ENCODE measurements around the gene CATSPER3.
A peak's percentile ranks its signal among the peaks of the same experiment; 100 is the strongest.

CATSPER3 gene

DNA sequence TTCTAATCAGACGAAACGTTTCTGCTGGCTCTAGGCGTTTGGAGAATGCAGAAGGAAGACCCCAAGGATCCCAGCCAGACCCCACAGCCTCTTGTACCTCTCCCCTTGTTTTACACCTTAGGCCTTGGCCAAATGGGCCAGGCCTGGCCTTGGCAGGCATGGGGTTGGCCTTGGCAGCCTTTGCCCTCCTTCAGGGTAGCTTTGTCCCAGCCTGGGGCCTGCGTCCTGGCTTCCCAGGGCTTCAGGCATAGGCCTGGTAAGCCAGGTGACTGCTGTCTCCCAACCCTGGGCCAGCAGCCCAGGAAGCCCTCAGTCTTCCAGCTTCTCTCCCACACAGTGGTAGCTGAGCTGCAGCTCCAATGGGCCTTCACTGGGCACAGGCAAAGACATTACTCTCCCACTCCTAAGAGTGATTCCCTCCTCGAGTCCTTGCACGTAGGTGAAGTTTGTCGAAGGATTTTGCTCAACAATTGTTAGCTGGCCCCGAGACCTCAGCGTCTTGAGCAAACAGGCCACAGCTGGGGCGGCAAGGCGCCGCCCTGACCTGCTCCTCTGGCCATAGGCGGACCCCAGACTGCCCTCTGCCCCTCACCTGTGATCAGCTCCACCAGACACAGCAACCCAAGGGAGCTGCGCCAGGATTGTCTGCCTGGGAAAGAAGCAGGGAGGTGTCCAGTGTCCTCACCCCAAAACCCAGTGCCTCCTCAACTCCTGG lies 67.4 kb downstream of the CATSPER3 start:
- peak overlapping the region; percentile 47 for H3K4me3 Mint-ChIP-seq
- H3K27ac Mint-ChIP-seq = peak overlapping the region; percentile 70
- peaks cover 26% of the 10 kb centered on the region for H3K4me1 Mint-ChIP-seq (ENCODE audit: low read depth)
- peaks cover 80% of the 10 kb centered on the region for H3K27me3 Mint-ChIP-seq (ENCODE audit: low read depth)
- peaks cover 8% of the 10 kb centered on the region for H3K36me3 Mint-ChIP-seq (ENCODE audit: low read depth)
- no peaks in the 10 kb centered on the region for H3K9me3 Mint-ChIP-seq

DNA sequence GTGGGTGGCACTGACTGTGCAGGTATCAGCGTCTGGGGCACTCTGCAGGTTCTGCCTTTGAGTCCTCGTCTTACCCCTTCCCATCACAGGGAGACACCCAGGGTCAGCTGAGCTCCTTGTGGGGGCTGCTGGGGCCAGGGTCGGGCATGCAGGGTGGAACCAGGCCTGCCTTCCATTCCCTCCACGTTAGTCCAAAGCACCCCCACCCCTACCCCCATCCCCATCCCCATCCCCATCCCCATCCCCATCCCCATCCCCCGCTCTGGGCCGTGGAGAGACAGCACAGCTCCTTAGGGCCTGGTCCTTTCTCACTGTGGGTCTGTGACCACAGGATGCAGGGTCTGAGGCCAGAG lies 67.9 kb downstream of the CATSPER3 start:
- Mint-ChIP-seq H3K27me3 (ENCODE audit: low read depth) (peaks cover 80% of the 10 kb centered on the region), H3K36me3 (ENCODE audit: low read depth) (peaks cover 8% of the 10 kb centered on the region), H3K4me1 (ENCODE audit: low read depth) (peaks cover 22% of the 10 kb centered on the region), H3K27ac (no peak overlapping the region), H3K4me3 (no peak overlapping the region), H3K9me3 (no peaks in the 10 kb centered on the region)

DNA sequence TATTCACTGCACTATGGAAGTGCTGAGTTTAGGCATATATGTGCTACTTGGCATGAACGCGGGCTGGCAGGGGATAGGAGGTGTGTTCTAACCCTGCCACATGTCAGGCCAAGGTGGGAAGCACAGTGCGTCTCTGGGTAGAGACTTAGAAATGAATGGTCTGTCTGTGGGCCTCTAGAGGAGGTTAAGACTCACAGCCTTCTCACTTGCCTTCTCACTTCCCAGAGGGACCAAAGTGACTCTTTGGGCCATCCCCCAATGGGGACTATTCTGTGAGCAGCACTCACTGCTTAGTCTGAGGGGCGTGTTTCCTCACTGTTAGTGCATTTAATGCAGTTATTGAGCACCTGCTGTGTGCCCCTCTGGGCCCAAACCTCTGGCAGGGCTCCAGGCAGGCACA lies 68.7 kb downstream of the CATSPER3 start:
- H3K27me3 Mint-ChIP-seq (ENCODE audit: low read depth) = peaks cover 80% of the 10 kb centered on the region
- no peak overlapping the region for H3K27ac Mint-ChIP-seq
- peaks cover 18% of the 10 kb centered on the region for H3K4me1 Mint-ChIP-seq (ENCODE audit: low read depth)
- no peak overlapping the region for H3K4me3 Mint-ChIP-seq
- peaks cover 8% of the 10 kb centered on the region for H3K36me3 Mint-ChIP-seq (ENCODE audit: low read depth)
- H3K9me3 Mint-ChIP-seq = no peaks in the 10 kb centered on the region

DNA sequence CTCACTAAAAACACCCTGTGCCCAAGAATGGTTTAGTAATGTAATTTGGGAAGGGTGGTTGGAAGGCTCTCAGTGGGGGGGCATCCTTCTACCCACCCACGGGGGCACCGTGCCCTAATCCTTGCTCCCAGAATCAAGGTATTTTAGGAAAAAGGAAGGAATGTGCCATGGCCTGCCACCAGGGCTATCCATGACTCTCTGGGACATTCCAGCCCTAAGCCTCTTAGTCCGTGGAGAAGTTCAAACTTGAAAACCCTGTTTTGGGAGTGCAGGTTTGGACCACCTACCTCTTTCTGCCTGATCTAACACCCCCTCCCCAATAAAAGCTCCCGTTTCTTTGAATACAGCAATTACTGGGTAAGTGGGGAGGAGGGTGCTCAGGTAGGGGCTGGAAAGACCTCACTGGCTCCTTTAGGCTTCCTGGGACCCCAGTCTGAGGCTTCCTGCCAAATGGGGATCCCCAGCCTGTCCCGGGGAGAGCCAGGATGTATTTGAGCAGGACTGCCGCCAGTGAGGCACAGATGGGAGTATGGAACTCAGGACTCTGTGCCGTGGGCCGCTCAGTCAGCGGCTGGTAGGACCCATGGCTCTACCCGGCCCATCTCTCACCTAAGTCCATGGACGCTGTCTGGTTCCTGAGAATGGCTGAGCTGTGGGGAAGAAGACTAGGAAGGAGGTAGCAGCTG lies 70.0 kb downstream of the CATSPER3 start:
- Mint-ChIP-seq H3K4me1 (ENCODE audit: low read depth) (peaks cover 10% of the 10 kb centered on the region), H3K9me3 (no peaks in the 10 kb centered on the region), H3K36me3 (ENCODE audit: low read depth) (peaks cover 2% of the 10 kb centered on the region), H3K4me3 (no peak overlapping the region), H3K27ac (no peak overlapping the region), H3K27me3 (ENCODE audit: low read depth) (peaks cover 81% of the 10 kb centered on the region)

DNA sequence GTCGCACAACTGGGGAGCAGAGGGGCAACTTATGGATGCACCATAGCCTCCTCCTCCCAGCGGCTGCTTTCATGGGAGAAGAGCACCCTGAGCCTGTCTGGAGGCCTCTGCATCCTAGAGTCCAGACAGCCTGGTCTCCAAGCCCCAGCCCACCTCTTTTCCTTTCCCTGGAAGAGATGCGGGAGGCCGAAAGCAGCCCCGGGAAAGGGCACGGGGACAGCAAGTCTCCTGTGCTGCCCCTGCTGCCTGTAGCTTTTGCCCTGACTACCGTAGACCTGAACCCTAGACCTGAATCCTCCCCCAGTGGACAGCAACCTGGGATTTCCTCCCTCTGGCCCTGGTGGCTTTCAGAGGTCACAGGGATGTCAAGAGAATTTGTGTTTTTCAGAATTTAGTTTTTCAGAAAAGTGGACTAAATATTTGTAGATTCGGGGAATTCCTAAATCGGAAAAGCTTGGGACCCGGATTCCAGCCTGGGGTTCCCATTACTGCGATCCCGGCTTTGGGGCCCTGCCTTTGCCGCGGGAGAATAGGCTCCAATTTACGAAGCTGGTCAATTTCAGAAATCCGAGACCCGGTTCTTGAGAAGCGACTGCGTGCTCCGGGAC lies 70.6 kb downstream of the CATSPER3 start:
- H3K4me1 Mint-ChIP-seq (ENCODE audit: low read depth) = peaks cover 8% of the 10 kb centered on the region
- H3K27ac Mint-ChIP-seq = no peak overlapping the region
- peaks cover 82% of the 10 kb centered on the region for H3K27me3 Mint-ChIP-seq (ENCODE audit: low read depth)
- H3K36me3 Mint-ChIP-seq (ENCODE audit: low read depth) = peaks cover under 1% of the 10 kb centered on the region
- H3K9me3 Mint-ChIP-seq = no peaks in the 10 kb centered on the region
- H3K4me3 Mint-ChIP-seq = no peak overlapping the region

DNA sequence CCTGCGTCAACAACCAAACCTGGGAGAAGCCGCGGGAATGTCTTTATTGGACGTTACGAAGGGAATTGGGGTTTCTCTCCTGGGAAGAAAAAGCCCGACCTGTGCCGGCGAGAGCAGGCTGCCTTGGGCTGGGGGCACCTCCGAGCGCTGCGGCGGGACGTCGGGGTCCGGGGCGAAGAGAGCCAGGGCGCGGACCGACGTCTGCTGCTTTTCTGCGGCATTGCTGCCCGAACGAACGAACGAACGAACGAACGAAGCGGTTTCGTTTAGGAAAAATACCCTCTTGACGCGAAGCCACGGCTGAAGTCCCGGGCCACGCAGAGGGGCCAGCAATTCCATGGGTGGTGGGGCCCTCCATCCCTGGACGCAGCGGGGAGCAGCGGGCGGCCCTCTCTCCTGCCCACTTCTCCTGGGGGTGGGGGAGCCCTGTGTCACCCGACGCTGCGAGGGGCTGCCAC lies 71.1 kb downstream of the CATSPER3 start:
- no peaks in the 10 kb centered on the region for H3K9me3 Mint-ChIP-seq
- no peaks in the 10 kb centered on the region for H3K36me3 Mint-ChIP-seq (ENCODE audit: low read depth)
- no peak overlapping the region for H3K27ac Mint-ChIP-seq
- H3K4me3 Mint-ChIP-seq = no peak overlapping the region
- peaks cover 7% of the 10 kb centered on the region for H3K4me1 Mint-ChIP-seq (ENCODE audit: low read depth)
- H3K27me3 Mint-ChIP-seq (ENCODE audit: low read depth) = peaks cover 85% of the 10 kb centered on the region

DNA sequence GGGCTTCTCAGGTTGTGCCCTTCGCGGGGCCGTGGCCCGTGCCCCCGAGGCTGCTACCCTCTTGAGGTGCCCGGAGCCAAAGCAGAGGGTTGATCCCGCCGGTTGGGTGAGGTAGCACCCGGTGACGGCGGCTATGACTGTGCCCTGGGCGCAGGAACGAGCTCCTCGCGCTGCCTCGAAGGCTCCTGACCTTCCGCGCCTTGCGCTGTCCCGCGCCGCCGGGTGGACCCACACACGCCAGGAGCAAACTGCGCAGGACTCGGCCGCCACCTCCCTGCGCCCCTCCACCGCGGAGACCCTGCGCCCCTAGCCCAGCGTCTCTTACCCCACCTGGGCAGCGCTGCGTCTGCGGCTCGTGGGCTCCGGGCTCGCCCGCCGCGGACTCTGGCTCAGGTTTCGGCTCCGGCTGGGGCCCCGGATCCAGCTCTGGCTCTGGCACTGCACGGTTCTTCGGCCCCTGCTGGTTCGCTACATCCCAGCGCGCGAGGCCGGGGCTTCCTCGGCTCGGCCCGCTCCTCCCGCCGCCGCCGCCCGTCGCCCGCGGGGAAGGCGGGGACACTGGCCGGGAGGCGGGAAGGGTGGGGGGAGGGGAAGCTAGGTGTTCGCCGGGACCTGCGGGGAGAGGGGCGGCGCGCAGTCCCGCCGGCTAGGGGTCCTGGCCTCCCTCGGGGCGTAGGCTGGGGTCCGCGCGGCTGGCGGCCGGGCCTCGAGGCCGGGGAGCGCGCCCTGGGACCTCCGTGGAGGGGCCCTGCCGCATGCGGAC lies 71.7 kb downstream of the CATSPER3 start:
- Mint-ChIP-seq H3K4me3 (no peak overlapping the region), H3K27me3 (ENCODE audit: low read depth) (peaks cover 89% of the 10 kb centered on the region), H3K27ac (no peak overlapping the region), H3K9me3 (no peaks in the 10 kb centered on the region), H3K4me1 (ENCODE audit: low read depth) (peaks cover 5% of the 10 kb centered on the region), H3K36me3 (ENCODE audit: low read depth) (no peaks in the 10 kb centered on the region)

DNA sequence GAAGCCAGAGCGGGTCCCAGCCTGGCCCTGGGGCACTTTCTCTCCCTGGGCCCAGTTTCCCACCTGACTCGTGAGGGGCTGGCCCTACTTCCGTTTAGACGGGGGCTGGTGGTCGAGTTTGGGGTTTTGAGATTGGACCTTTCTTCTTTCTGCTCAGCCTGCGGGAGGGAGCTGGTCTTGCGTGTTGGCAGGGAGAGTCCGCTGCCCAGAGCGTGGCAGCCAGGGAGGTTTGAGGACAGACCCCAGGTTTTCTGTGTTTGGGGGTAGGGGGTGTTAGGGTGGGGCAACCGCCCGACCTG lies 72.3 kb downstream of the CATSPER3 start:
- no peak overlapping the region for H3K4me3 Mint-ChIP-seq
- peaks cover 88% of the 10 kb centered on the region for H3K27me3 Mint-ChIP-seq (ENCODE audit: low read depth)
- no peaks in the 10 kb centered on the region for H3K36me3 Mint-ChIP-seq (ENCODE audit: low read depth)
- H3K4me1 Mint-ChIP-seq (ENCODE audit: low read depth) = peaks cover 2% of the 10 kb centered on the region
- H3K9me3 Mint-ChIP-seq = no peaks in the 10 kb centered on the region
- no peak overlapping the region for H3K27ac Mint-ChIP-seq

DNA sequence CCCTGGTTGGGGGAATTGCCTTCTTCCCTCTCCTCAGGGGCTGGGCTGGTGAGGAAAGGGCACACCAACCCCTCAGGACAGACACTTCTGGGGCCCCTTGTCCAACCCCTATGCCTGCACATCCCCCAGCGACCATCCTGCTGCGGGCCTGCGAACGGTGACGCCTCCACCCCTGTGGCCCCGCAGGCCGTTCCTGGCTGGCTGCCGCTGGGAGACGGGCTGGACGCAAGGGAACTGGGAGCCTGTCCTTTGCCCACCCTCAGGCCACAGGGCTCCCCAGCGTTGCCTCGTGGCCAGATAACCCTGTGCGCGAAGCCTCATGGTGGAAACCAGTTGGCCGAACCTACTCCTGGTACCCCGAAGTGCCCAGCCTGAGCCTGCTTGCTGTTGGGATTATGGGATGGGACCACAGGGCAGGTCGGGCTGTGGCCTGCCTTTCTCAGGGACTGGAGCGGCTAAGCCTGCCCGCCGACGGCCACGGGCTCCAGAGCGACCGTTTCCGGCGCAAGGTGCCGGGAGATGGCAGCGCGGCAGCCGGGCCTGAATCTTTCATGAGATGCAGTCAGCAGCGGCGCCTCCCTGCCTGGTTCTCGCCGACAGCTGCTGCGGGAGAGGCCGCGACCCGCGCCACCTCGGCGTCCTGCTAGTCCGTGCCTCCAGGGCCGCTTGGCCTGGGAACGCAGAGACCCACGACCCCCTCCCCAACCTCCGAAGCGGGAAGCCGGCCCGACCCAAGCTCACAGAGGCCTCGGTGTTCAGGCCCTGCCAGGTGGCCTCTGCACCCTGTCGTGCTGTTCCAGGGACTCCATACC lies 72.8 kb downstream of the CATSPER3 start:
- Mint-ChIP-seq H3K27me3 (ENCODE audit: low read depth) (peaks cover 86% of the 10 kb centered on the region), H3K27ac (no peak overlapping the region), H3K4me1 (ENCODE audit: low read depth) (peaks cover 2% of the 10 kb centered on the region), H3K36me3 (ENCODE audit: low read depth) (no peaks in the 10 kb centered on the region), H3K4me3 (no peak overlapping the region), H3K9me3 (no peaks in the 10 kb centered on the region)

DNA sequence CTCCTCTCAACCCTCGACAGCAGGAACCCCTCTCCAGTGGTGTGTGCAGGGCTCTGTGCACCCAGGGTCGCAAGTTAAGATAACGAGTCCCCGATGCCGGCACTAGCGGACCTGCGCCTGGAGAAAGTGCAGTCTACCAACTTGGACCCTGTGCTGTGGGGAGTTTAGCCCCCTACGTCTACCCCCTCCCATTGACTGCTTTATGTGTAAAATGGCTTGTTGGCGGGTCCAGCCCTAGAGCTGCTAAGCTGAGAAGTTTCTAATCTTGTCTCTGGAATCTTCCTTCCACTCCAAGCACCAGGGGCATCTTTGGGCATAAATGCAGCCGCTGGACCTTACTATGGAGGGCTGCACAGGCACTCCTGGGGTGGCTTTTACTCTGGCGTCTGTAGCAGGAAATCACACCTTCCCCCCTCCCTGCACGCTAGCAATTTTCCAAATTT lies 73.5 kb downstream of the CATSPER3 start:
- H3K9me3 Mint-ChIP-seq = no peaks in the 10 kb centered on the region
- H3K27me3 Mint-ChIP-seq (ENCODE audit: low read depth) = peaks cover 83% of the 10 kb centered on the region
- H3K27ac Mint-ChIP-seq = peak overlapping the region; percentile 65
- peaks cover 2% of the 10 kb centered on the region for H3K4me1 Mint-ChIP-seq (ENCODE audit: low read depth)
- H3K4me3 Mint-ChIP-seq = no peak overlapping the region
- no peaks in the 10 kb centered on the region for H3K36me3 Mint-ChIP-seq (ENCODE audit: low read depth)

DNA sequence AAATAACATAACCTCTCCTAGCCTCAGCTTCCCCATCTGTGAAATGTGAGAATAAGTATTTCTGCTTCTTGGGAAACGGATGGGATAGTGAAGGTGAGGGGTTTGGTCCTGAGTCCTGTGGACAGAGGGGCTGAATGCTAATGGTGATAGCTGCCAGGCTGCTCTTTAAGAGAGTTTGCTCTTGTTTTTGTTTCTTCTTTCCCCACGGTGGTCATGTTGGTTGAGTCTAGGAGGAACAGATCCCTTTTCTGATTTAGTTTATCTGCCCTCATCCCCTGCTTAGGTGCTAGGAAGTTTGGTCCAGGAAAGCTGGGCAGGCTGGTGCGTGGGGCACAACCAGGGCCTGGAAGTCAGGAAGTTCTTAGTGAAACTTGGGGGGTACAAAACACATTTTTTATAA lies 74.0 kb downstream of the CATSPER3 start:
- H3K4me1 Mint-ChIP-seq (ENCODE audit: low read depth) = peaks cover 2% of the 10 kb centered on the region
- no peak overlapping the region for H3K4me3 Mint-ChIP-seq
- peaks cover 83% of the 10 kb centered on the region for H3K27me3 Mint-ChIP-seq (ENCODE audit: low read depth)
- H3K9me3 Mint-ChIP-seq = no peaks in the 10 kb centered on the region
- H3K36me3 Mint-ChIP-seq (ENCODE audit: low read depth) = no peaks in the 10 kb centered on the region
- H3K27ac Mint-ChIP-seq = peak overlapping the region; percentile 65

DNA sequence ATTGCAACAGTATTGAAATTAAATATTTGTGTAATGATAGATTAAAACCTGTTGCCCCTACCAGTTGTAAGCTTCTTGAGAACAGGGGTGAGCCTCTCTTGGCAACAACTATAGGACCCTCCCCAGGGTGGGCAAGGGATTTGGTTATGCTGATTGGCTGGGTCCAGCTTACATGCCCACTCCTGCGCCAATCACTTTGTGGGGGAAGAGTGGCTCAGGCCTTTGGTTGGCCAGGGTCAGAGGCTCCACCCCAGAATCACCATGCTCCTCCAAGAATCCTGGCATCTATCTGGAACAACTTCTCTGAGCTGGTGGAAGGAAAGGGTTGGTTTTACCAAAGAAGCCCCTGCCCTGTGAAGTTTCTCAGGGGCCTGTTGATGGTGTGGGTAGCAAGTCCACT lies 74.9 kb downstream of the CATSPER3 start:
- peaks cover 2% of the 10 kb centered on the region for H3K4me1 Mint-ChIP-seq (ENCODE audit: low read depth)
- no peaks in the 10 kb centered on the region for H3K9me3 Mint-ChIP-seq
- no peaks in the 10 kb centered on the region for H3K36me3 Mint-ChIP-seq (ENCODE audit: low read depth)
- no peak overlapping the region for H3K27ac Mint-ChIP-seq
- H3K27me3 Mint-ChIP-seq (ENCODE audit: low read depth) = peaks cover 81% of the 10 kb centered on the region
- no peak overlapping the region for H3K4me3 Mint-ChIP-seq

DNA sequence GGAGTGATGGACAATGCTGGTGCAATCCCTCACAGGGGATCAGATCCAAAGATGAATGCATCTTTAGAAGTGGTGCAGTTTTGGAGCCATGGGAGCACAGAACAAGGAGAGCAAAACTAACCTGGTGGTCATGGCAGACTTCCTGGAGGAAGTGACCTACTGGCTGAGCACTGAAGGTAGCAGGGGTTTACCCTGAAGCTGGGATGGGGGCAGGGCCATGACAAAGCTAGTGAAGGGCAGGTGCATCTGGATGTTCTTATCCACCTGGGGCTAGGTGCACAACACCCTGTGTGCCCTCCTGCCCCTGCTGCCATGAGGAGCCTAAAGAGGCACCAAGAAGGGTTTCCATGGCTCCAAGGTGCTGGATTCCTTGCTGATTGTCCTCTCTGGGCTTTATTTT lies 77.8 kb downstream of the CATSPER3 start:
- Mint-ChIP-seq H3K27ac (no peak overlapping the region), H3K4me1 (ENCODE audit: low read depth) (peaks cover 2% of the 10 kb centered on the region), H3K9me3 (no peaks in the 10 kb centered on the region), H3K27me3 (ENCODE audit: low read depth) (peaks cover 86% of the 10 kb centered on the region), H3K36me3 (ENCODE audit: low read depth) (no peaks in the 10 kb centered on the region), H3K4me3 (no peak overlapping the region)
